Measurements from ENCODE around the gene HAUS2. TPM values are rescaled to one million over a fixed set of nuclear protein-coding genes. Genes with fewer than 3 reads are reported as not detected.

Gene HAUS2
- 31.1 TPM for polyA plus RNA-seq

GRCh38 chr15:42548249-42549031 is at the start of gene HAUS2, which contains the start of gene LRRC57:
Gene HAUS2 (plus strand): TSS chr15:42548838. CDS start chr15:42548873, 35 bp downstream.
Gene LRRC57 (minus strand): TSS chr15:42548793. CDS start chr15:42548434, 359 bp downstream.
- H3K9me3 Mint-ChIP-seq = no peaks in the 10 kb centered on the region
- H3K4me1 Mint-ChIP-seq = peaks cover 20 to 38% (median 37%) of the 10 kb centered on the region in 3 donors
- peak within 1 kb of the TSS; percentile 94 to 98 (median 97) for H3K27ac Mint-ChIP-seq
- H3K27me3 Mint-ChIP-seq = no peaks in the 10 kb centered on the region
- H3K4me3 Mint-ChIP-seq = peak within 1 kb of the TSS; percentile 88 to 97 (median 93)
- peaks cover 4% of the 10 kb centered on the region for H3K36me3 Mint-ChIP-seq

GRCh38 chr15:42499858-42500609 is 48.6 kb upstream of the HAUS2 start:
- Mint-ChIP-seq H3K27me3 (no peaks in the 10 kb centered on the region), H3K4me3 (peak overlapping the region in 3 of 4 donors; percentile 35 to 65 (median 58)), H3K27ac (peak overlapping the region; percentile 65 to 95 (median 70)), H3K4me1 (peaks cover 53 to 70% (median 64%) of the 10 kb centered on the region in 3 donors), H3K36me3 (peaks cover 2% of the 10 kb centered on the region), H3K9me3 (no peaks in the 10 kb centered on the region)

DNA sequence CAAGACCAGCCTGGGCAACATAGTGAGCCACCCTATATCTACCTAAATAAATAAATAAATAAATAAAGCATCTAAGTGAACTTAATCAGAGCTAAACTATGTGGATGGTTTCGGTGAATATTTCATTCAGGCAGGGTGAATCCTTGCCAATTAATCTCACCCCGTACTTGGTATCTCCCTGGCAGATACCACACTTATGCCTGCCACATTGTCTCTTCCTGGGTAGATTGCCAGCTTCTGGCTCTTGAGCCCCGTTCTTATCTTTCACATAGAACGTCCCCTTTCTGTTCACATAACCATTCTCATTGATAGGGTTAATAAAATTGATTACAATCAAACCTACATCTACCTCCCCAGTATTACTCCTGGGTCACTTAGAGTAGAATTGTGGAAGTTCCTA is 46.2 kb upstream of the HAUS2 start:
- H3K27ac Mint-ChIP-seq = peak overlapping the region; percentile 90 to 95 (median 93)

DNA sequence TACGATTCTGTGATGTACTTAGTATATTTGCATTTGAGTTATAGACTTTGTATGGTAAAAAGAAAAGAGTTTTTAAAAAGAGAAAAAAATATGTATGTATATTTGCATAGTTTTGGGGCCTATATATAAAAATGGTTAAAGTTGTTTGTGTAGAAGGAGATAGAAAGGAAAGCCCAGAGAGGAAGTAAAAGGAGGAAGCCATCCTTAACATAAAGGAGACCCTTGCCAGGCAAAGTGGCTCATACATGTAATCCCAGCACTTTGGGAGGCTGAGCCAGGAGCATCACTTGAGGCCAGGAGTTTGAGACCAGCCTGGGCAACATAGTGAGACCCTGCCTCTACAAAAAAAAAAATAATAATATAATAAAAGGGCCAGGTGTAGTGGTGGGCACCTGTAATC is 44.8 kb upstream of the HAUS2 start:
- peak overlapping the region; percentile 44 to 94 (median 64) for H3K4me3 Mint-ChIP-seq
- H3K9me3 Mint-ChIP-seq = no peaks in the 10 kb centered on the region
- H3K36me3 Mint-ChIP-seq = peaks cover 2% of the 10 kb centered on the region
- no peaks in the 10 kb centered on the region for H3K27me3 Mint-ChIP-seq
- peaks cover 34 to 54% (median 43%) of the 10 kb centered on the region in 3 donors for H3K4me1 Mint-ChIP-seq
- peak overlapping the region; percentile 90 to 95 (median 93) for H3K27ac Mint-ChIP-seq

More for the DNA sequence above, 46.2 kb upstream of the HAUS2 start:
- Mint-ChIP-seq H3K4me1 (peaks cover 45 to 65% (median 49%) of the 10 kb centered on the region in 3 donors), H3K36me3 (peaks cover 2% of the 10 kb centered on the region), H3K9me3 (no peaks in the 10 kb centered on the region), H3K4me3 (peak overlapping the region in 2 of 4 donors; percentile 62 to 94), H3K27me3 (no peaks in the 10 kb centered on the region)

GRCh38 chr15:42504631-42505030 is 44.0 kb upstream of the HAUS2 start:
- Mint-ChIP-seq H3K27me3 (no peaks in the 10 kb centered on the region), H3K4me3 (peak overlapping the region in 3 of 4 donors; percentile 27 to 91 (median 69)), H3K27ac (peak overlapping the region; percentile 82 to 95 (median 87)), H3K4me1 (peaks cover 32 to 48% (median 42%) of the 10 kb centered on the region in 3 donors), H3K36me3 (peaks cover 2% of the 10 kb centered on the region), H3K9me3 (no peaks in the 10 kb centered on the region)

DNA sequence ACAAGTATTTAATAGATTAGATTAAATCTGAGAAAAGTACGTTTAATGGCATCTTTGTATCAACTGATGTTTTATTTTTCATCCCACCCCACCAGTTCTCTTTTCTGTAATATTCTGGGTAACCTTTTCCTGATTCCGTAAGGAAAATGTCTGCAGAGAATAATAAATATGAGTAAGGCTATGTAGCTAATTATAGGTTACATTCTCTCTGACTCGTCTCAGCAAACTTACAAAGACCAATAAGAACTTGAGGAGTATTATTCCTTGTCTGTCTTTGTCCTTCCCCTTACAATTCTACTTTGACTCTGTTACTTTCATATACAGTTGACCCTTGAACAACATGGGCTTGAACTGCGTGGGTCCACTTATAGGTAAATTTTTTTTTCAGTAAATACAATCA is 41.1 kb upstream of the HAUS2 start:
- Mint-ChIP-seq H3K27me3 (no peaks in the 10 kb centered on the region), H3K9me3 (no peaks in the 10 kb centered on the region), H3K27ac (no peak overlapping the region), H3K36me3 (peaks cover 2% of the 10 kb centered on the region), H3K4me3 (no peak overlapping the region), H3K4me1 (peaks cover 28 to 41% (median 29%) of the 10 kb centered on the region in 3 donors)

DNA sequence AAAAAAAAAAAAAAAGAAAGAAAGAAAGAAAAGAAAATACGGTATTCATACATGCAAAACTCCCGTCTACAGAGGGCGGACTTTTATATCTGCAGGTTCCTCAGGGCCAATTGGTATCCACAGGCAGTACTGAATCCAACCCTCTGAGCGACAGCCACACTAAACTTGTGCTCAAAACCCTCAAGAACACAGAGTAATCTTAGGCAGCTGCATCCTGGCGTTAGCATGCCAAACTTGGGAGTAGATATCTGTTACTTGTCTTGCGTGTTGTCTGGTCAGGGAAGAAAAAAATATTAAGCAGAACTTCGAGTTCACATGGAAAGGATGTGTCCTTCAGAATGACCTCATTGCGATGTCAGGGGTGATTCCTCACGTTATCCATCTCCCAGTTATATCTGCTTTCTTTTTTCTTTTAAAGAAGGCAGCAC is 40.4 kb upstream of the HAUS2 start:
- H3K4me3 Mint-ChIP-seq = no peak overlapping the region

GRCh38 chr15:42510258-42511006 is 38.2 kb upstream of the HAUS2 start:
- no peaks in the 10 kb centered on the region for H3K27me3 Mint-ChIP-seq
- peaks cover 4% of the 10 kb centered on the region for H3K36me3 Mint-ChIP-seq
- H3K9me3 Mint-ChIP-seq = no peaks in the 10 kb centered on the region
- H3K4me3 Mint-ChIP-seq = no peak overlapping the region
- H3K27ac Mint-ChIP-seq = peak overlapping the region in 1 of 3 donors; percentile 39
- H3K4me1 Mint-ChIP-seq = peaks cover 10 to 27% (median 13%) of the 10 kb centered on the region in 3 donors

More for the DNA sequence above, 40.4 kb upstream of the HAUS2 start:
- H3K27me3 Mint-ChIP-seq = no peaks in the 10 kb centered on the region
- H3K9me3 Mint-ChIP-seq = no peaks in the 10 kb centered on the region
- H3K27ac Mint-ChIP-seq = no peak overlapping the region
- H3K36me3 Mint-ChIP-seq = peaks cover 4% of the 10 kb centered on the region
- peaks cover 22 to 41% (median 25%) of the 10 kb centered on the region in 3 donors for H3K4me1 Mint-ChIP-seq

DNA sequence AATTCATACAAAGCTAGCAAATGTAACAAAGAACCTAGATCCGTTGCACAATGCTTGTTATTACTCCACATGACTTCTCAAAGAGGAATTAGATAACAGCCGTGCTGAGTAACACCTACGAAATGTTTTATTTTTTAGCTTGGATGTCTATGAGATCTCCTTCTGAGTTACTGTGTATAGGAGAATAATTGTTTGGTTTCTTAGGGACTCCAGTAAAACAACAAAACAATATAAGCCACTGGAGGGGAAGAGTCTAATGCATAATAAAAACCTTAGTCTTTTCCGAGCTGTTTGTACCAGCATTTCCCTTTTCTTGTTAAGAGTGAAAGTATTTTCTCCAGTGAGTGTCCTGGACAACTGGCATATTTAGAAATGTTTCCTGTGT is 37.6 kb upstream of the HAUS2 start:
- Mint-ChIP-seq H3K9me3 (no peaks in the 10 kb centered on the region), H3K36me3 (peaks cover 6% of the 10 kb centered on the region), H3K27me3 (no peaks in the 10 kb centered on the region), H3K4me3 (no peak overlapping the region), H3K27ac (no peak overlapping the region), H3K4me1 (peaks cover 8 to 27% (median 12%) of the 10 kb centered on the region in 3 donors)

DNA sequence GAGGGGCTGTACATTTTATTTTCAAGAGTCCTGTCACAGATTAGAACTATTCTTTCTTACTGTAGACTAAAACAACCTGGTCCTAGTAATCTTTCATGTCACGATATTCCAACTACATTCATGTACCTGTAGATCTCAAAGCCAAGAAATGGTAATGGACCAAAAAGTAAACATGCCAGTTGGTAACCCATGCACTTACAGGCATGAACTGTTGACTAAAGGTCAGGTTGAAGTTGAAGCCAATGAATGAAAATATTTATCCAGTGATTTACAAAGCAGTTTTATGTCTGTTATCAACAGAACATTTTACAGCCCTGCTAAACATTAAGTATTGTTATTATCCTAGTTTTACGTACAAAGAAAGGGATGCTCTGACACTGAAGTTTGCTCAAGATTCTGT is 25.3 kb upstream of the HAUS2 start:
- peaks cover 0 to 2% (median 2%) of the 10 kb centered on the region in 3 donors for H3K4me1 Mint-ChIP-seq
- H3K4me3 Mint-ChIP-seq = no peak overlapping the region
- H3K9me3 Mint-ChIP-seq = no peaks in the 10 kb centered on the region
- H3K27me3 Mint-ChIP-seq = no peaks in the 10 kb centered on the region
- peak overlapping the region in 1 of 3 donors; percentile 16 for H3K27ac Mint-ChIP-seq
- peaks cover 2% of the 10 kb centered on the region for H3K36me3 Mint-ChIP-seq

DNA sequence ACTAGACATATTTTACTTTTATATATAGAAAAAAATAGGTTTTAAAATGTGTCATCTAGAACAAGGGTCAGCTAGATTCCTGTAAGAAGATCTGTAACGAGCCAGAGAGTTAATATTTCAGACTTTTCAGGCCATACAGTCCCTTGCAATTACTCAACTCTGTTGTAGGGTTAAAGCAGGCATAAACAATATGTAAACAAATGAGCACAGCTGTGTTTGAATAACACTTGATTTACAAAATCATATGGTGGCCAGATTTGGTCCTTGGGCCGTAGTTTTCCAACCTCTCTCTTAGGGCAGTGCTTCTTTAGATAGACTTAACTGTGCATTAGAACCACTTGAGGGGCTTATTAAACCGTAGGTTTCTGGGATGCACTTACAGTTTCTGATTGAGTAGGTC is 19.7 kb upstream of the HAUS2 start:
- peaks cover 0 to 2% (median 0%) of the 10 kb centered on the region in 3 donors for H3K4me1 Mint-ChIP-seq
- H3K27ac Mint-ChIP-seq = no peak overlapping the region
- peaks cover 8% of the 10 kb centered on the region for H3K36me3 Mint-ChIP-seq
- no peak overlapping the region for H3K4me3 Mint-ChIP-seq
- H3K9me3 Mint-ChIP-seq = no peaks in the 10 kb centered on the region
- H3K27me3 Mint-ChIP-seq = no peaks in the 10 kb centered on the region

DNA sequence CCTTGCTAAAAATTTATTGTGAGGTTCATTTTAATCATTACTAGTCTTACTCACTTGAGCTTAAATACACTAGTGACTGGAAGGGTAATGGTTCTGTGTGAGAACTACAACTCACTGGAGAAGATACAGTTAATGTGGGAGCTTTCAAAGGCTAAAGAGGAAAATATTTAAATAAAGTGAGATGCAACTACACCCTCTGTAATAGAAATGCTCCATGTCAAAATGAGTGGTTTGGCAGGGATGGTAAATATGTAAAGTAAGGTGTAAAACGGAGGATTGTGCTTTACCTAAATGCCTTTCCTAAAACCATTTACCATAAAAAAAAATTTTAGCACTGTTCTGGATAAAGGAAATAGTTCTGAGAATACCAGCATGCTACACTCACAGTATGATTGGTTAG is 15.4 kb upstream of the HAUS2 start:
- H3K27ac Mint-ChIP-seq = no peak overlapping the region
- no peaks in the 10 kb centered on the region for H3K9me3 Mint-ChIP-seq
- H3K4me3 Mint-ChIP-seq = no peak overlapping the region
- H3K4me1 Mint-ChIP-seq = peaks cover 0 to under 1% (median 0%) of the 10 kb centered on the region in 3 donors
- no peaks in the 10 kb centered on the region for H3K27me3 Mint-ChIP-seq
- peaks cover 8% of the 10 kb centered on the region for H3K36me3 Mint-ChIP-seq

DNA sequence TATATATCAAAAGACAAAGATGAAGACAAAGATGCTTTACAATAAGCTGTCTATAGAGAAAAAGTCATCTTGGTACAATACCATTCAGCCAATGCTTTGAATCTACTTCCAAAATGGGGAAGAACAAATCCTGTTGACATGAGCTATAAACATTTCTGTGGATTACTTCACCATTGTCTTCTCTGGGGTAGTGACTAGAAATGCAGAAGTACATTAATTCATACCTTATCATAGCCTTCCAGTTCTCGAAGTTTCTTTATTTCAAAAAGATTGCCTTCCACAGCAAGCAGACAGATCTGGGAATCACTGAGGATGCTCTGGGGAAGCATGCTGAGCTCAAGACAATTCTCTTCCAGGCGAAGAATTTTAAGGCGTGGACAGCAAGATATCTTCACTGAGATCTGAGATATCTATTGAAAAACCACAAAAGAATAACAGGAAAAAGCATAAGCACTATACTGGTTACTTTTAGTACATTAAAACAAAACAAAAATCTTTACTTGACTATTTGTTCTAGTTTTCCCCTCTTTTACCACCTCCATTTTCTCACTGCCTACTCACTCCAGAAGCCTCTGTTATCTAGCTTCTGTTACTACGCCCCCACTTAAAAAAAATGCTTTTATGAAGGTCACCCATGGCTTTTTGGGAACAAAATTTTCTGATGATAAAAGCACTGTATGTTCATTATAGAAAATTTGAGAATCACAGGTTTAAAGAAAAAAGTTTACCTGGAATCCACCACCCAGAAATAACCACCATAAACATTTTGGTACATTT is 3.6 kb upstream of the HAUS2 start:
- H3K27me3 Mint-ChIP-seq = no peaks in the 10 kb centered on the region
- H3K36me3 Mint-ChIP-seq = peaks cover 5% of the 10 kb centered on the region
- no peaks in the 10 kb centered on the region for H3K9me3 Mint-ChIP-seq
- H3K4me1 Mint-ChIP-seq = peaks cover 19 to 35% (median 31%) of the 10 kb centered on the region in 3 donors
- peak overlapping the region in 1 of 4 donors; percentile 4 for H3K4me3 Mint-ChIP-seq
- peak overlapping the region in 2 of 3 donors; percentile 6 to 23 for H3K27ac Mint-ChIP-seq

DNA sequence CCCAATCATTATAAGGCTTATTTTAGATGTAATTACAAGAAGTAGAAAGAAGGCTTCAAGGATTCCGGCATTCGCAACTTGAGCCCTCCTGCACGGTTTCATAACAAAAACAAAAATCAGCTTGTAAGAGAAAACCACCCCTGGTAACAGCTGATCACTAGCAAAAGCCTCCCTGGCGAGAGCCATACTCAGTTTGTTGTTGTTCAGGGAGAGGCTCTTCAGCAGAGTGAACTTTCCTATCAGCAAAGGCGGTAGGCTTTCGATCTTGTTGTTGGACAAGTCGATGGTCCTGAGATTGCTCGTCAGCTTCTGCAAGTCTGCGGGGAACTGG is 755 bp upstream of the HAUS2 start:
- peaks cover 18 to 37% (median 36%) of the 10 kb centered on the region in 3 donors for H3K4me1 Mint-ChIP-seq
- H3K27ac Mint-ChIP-seq = peak overlapping the region; percentile 94 to 98 (median 97)
- no peaks in the 10 kb centered on the region for H3K27me3 Mint-ChIP-seq
- H3K9me3 Mint-ChIP-seq = no peaks in the 10 kb centered on the region
- H3K36me3 Mint-ChIP-seq = peaks cover 5% of the 10 kb centered on the region
- H3K4me3 Mint-ChIP-seq = peak overlapping the region; percentile 88 to 97 (median 93)

All from IgD-negative memory B cell (primary cell).